Activated CD4-positive, alpha-beta T cell treated with anti-CD3 and anti-CD28 coated beads, Interleukin-2, amount 50 U/mL, for 1 hour (primary cell): Measurements from ENCODE around the gene TSPAN10.
"Not testable (repeated sequence)": the region's sequence is repeated elsewhere in the genome, so short reads cannot be mapped to it uniquely, and the experiment has no call there.

ENCODE experiments used
- DNase-seq: peaks from one replicate; pipeline ENCODE4 v3.0.0-alpha.2; 2020

The TSPAN10 gene

GRCh38 chr17:81636505-81637288 lies at the start of gene TSPAN10, which contains the start of gene NPLOC4:
Gene TSPAN10, plus strand, starts transcription at chr17:81637196. Its CDS starts 5,217 bp downstream, at chr17:81642413.
Gene NPLOC4, minus strand, starts transcription at chr17:81637112. Its CDS starts 182 bp downstream, at chr17:81636930.
- peak; percentile 79 for DNase-seq

- no peak for DNase-seq
Observed at GRCh38 chr17:81589612-81590011, 47.4 kb upstream of the TSPAN10 start.

DNA sequence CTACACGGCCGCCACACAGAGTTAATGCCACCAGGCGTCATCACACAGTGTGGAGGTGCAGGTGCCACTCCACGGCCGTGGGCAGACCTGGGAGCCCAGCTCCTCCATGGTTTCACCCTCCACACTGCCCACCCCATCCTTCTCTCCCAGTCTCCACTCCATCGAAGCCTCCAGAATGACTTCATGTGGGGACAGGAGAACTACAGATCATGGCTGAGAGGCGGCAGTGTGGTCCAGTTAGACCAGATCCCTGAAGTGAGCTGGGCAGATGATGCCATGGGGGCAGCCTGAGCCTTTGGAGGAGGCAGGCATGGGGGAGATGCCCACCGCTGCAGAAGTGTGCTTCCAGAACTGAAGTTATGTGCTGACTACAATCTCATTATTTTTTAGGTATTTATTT lies 46.9 kb upstream of the TSPAN10 start:
- no peak for DNase-seq

DNA sequence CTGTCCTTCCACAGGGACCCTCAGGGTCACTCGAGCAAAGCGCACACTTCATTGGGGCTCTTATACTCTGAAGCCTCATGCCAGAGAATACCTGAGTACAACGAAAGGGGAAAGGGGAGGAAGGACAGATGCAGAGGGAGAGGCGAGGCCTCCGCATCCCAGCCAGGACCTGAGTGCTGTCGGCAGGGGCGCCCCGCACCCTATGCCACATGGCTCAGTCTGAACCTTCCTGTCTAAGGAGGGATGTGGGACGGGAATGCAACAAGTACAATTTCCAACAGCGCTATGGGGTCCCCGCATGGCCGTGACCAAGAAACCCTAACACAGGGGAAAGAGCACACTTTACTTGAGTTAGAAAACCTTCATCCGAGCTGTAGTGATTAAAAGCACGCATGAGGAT lies 45.0 kb upstream of the TSPAN10 start:
- DNase-seq, result no peak

- DNase-seq, result no peak
Observed at GRCh38 chr17:81593105-81593871, 43.7 kb upstream of the TSPAN10 start.

DNA sequence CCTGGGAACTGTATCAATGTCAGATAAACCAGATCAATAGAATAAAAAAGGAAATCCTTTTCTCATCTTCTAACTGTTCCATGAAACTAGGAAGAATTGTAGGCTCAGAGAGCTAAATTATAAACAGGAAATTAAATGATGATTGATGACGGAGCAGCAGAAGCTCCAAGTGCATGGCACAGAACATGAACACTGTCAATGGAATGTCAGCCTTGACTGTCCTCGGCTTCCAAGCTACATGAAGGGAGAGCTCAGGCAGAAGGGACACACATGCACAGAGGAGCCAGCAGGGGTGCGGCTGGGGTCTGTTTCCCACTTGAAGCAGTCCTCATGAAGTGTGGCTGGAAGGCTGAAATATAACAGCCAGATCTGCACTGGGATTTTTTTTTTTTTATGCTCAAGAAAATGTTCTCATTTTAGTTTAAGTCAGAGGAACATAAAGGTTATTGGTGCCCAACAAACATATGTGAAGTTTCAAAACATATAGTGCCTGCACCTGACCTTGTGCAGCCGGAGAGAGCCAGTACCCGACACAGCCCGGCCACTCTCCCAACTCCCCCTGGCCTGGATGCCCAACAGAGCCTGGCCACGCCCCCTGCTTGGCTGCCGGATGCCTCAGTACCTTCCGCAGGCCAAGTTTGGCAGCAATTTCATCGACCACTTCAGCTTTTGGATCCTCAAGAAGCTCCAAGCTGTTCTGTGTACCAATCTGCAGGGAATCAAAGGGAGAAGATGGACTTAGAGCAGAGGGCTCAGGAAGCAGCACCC lies 37.1 kb upstream of the TSPAN10 start:
- DNase-seq, result no peak

- DNase-seq, result peak; percentile 17
Observed at GRCh38 chr17:81601525-81602120, 35.4 kb upstream of the TSPAN10 start.

- no peak for DNase-seq
Observed at GRCh38 chr17:81603846-81604610, 33.0 kb upstream of the TSPAN10 start.

- DNase-seq, result no peak
Observed at GRCh38 chr17:81607431-81607830, 29.6 kb upstream of the TSPAN10 start.

- no peak for DNase-seq
Observed at GRCh38 chr17:81608082-81608481, 28.9 kb upstream of the TSPAN10 start.

DNA sequence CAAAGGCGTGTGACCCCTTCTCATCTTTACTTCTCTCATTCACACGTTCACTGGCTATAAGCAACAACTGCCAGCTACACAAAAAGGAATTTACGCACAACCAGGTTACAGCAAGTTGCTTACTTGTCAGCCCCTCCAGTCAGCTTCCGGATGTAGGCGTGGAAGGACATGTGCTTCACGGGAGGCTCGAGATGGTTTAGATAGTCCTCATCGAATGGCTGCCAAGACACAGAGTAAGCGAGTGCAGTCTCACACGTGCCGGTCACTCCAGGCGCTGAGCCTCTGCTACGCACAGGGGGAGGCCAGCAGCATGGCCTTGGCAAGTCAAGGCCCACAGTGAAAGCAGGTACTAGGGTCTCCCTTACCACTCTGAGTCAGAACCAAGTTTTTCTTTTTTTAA lies 28.4 kb upstream of the TSPAN10 start:
- no peak for DNase-seq

- no peak for DNase-seq
Observed at GRCh38 chr17:81609541-81610311, 27.3 kb upstream of the TSPAN10 start.

DNA sequence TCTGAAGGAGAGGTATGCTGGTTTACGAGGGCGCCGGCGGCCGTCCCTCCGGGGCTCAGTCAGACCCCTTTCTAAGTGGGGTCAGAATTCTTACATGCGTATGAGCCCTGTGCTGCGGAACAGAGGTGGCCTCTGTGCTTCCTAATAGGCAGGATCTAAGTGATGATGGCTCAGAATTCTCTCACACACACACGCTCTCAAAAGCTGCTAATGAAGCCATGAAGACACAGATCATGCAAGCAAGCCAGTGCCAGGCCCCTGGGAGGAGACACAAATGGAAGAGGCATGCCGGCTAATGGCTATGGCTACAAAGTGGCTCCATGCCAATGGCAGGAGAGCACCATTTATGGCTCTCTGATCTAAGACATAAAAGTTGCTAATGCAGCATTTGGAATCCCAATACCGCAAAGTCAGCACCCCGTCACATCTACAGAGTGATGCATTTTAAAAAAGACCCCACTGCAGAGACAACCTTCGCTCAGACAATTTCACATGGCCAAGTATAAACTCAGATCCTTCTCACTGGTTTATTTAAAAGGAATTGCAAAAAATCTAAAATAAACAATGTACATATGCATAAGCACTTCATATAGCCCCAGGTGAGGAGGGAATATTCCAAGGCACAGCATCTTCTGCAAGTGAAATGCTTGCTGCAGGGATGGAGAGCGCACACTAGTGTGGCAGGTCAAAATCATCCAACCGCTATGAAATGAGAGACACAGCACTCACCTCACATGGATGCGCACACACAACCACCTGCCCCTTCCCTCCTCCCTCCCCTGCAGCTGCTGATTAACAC lies 24.6 kb upstream of the TSPAN10 start:
- DNase-seq, result no peak

DNA sequence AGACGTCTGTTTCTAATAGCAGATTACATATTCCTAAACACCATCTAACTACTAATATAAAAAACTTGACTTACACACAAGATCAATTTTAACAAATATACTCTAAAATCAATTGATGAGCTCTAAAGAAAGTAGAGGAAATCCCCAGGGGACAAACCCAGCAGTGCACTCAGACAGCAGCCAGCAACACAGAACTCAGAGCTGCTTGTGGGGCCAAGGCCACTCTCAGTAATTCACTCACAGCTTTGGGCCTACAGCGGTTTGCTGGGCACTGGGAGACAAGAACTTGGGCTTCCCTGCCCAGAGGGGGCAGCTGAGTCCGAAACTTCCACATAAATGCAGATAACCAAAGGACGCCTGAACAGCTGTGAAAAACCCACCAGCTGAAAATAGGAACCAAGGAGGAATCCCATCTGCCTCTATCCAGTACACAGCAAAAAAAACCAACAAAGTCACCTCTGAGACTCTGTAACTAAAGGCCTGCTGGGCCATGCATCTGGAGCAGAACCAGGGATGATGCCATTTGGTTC lies 21.5 kb upstream of the TSPAN10 start:
- DNase-seq, result no peak

DNA sequence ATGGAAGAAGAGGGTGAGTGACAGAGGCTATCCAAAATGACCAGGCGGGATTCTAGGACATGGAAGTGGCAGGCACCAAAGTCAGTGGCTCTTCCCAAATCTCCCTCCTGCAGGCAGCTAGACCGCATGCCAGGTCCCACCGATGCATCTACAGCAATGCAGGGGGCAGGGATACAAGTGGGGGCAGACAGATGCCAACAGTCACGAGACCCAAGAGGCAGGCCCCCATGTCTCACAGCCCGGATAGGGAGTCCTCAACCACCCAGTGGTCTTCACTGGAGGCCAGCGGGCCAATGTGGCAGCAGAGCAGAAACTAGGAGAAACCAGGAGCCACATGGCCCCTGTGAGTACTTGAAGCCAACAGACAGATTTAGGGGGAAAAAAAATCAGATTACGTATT lies 20.1 kb upstream of the TSPAN10 start:
- no peak for DNase-seq

DNA sequence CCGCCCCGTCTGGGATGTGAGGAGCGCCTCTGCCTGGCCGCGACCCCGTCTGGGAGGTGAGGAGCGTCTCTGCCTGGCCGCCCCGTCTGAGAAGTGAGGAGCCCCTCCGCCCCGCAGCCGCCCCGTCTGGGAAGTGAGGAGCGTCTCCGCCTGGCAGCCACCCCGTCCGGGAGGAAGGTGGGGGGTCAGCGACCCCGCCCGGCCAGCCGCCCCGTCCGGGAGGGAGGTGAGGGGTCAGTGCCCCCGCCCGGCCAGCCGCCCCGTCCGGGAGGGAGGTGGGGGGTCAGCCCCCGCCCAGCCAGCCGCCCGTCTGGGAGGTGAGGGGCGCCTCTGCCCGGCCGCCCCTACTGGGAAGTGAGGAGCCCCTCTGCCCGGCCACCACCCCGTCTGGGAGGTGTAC lies 18.7 kb upstream of the TSPAN10 start:
- not testable (repeated sequence) for DNase-seq

DNA sequence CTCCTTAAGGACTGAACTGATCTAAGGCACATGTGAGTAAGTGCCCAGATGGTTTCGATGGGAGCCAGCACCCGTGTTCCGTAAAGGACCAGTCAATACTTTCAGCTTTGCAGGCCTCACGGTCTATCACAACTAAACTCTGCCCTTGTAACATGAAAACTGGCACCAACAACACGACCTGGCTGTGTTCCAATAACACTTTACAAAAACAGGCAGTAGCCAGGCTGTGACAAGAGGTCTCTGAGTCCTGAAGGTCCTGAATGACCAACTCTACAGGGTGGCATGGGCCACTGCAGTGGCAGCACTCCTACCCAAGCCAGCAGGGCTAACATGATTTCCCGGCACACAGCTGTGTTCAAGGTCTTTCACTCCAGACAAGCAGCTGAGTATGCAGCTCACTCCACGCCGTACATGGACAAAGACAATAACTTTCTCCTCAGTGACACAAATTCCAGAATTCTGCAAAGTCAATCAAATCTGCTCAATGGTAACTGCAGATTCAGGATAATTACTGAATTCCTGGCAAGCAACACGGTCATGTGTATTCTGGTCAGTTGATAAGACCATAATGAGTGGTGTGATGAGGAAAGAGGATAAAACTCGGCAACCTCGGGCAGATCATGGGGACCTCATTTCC lies 15.4 kb upstream of the TSPAN10 start:
- DNase-seq, result no peak

- DNase-seq, result no peak
Observed at GRCh38 chr17:81630274-81630673, 6.7 kb upstream of the TSPAN10 start.

DNA sequence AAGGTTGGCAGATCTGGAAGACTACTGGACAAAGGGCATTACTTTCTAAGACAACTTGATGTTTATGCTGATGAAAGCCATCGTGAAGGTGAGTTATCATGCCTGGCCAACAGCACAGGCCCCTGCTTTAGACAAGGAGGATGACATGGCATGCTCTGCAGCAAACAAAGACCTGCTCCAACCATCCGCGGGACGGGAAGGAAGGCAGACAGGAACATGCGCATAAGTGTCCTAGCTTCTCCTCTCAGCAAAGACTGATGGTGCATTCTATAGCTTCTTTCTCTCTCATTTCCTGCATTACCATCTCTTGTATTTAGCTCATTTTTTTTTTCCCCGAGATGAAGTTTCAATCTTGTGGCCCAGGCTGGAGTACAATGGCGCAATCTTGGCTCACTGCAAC lies 5.5 kb upstream of the TSPAN10 start:
- DNase-seq, result no peak

GRCh38 chr17:81635431-81635830 lies 1.6 kb upstream of the TSPAN10 start:
- DNase-seq, result no peak
